BE2C (cell line): ENCODE results near the gene MYO6.

Experiments
- DNase-seq: peaks from one replicate; pipeline ENCODE4 v3.0.0-alpha.2; 2020
- H3K27me3 ChIP-seq: fragments of 250-450 bp; sonication (Bioruptor Pico); 2 replicates; pipeline ENCODE4 v1.5.1; 2020; ENCODE audit warnings: mild to moderate bottlenecking
- H3K36me3 ChIP-seq: fragments of 250-450 bp; sonication (Bioruptor Pico); 2 replicates; pipeline ENCODE4 v1.5.1; 2020; ENCODE audit warnings: mild to moderate bottlenecking
- H3K4me1 ChIP-seq: fragments of 250-450 bp; sonication (Bioruptor Pico); 2 replicates; pipeline ENCODE4 v1.5.1; 2020
- H3K4me3 ChIP-seq: 2 replicates; pipeline ENCODE4 v1.5.1; 2011; ENCODE audit warnings: low read depth, low read length
- H3K9me3 ChIP-seq: fragments of 250-450 bp; sonication (Bioruptor Pico); 2 replicates; pipeline ENCODE4 v1.5.1; 2020
- TF ChIP-seq, protein P1 (sequence below): IDR thresholded peaks from 2 replicates; pipeline ENCODE4 v1.5.1; 2012; ENCODE audit warnings: mild to moderate bottlenecking, low read depth, low read length

The MYO6 gene

DNA sequence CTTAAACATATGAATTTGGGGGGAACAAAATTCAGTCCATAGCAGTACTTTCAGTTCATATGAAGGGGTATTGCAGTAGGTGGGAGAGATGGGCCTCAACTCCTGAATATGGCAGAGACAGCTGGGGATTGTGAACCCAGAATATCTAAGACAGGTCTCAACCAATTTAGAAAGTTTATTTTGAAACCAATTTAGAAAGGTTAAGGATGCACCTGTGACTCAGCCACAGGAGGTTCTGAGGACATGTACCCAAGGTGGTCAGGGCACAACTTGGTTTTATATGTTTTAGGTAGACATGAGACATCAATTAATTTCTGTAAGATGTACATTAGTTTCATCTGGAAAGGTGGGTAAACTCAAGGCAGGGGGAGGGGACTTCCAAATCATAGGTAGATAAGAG lies 59.5 kb downstream of the MYO6 start:
- H3K9me3 ChIP-seq = no peaks in the 10 kb centered on the region
- no peaks in the 10 kb centered on the region for H3K27me3 ChIP-seq
- no peaks in the 10 kb centered on the region for H3K4me1 ChIP-seq
- TF ChIP-seq, protein P1, sequence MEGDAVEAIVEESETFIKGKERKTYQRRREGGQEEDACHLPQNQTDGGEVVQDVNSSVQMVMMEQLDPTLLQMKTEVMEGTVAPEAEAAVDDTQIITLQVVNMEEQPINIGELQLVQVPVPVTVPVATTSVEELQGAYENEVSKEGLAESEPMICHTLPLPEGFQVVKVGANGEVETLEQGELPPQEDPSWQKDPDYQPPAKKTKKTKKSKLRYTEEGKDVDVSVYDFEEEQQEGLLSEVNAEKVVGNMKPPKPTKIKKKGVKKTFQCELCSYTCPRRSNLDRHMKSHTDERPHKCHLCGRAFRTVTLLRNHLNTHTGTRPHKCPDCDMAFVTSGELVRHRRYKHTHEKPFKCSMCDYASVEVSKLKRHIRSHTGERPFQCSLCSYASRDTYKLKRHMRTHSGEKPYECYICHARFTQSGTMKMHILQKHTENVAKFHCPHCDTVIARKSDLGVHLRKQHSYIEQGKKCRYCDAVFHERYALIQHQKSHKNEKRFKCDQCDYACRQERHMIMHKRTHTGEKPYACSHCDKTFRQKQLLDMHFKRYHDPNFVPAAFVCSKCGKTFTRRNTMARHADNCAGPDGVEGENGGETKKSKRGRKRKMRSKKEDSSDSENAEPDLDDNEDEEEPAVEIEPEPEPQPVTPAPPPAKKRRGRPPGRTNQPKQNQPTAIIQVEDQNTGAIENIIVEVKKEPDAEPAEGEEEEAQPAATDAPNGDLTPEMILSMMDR = no peak
- H3K36me3 ChIP-seq = no peaks in the 10 kb centered on the region
- no peak overlapping the region for H3K4me3 ChIP-seq
- no peak for DNase-seq

DNA sequence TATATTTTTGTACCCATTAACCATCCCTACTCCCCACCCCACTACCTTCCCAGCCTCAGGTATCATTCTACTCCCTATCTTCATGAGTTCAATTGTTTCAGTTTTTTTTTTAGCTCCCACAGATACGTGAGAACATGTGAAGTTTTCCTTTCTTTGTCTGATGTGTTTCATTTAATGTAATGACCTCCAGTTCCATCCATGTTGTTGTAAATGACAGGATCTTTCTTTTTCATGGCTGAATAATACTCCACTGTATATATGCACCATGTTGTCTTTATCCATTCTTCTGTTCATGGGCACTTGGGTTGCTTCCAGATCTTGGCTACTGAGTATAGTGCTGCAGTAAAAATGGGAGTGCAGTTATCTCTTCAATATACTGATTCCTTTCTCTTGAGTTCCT lies 63.5 kb downstream of the MYO6 start:
- Histone ChIP-seq H3K36me3 (no peaks in the 10 kb centered on the region), H3K27me3 (no peaks in the 10 kb centered on the region), H3K4me1 (no peaks in the 10 kb centered on the region), H3K9me3 (no peaks in the 10 kb centered on the region), H3K4me3 (no peak overlapping the region)
- TF ChIP-seq, protein P1 = no peak
- DNase-seq = no peak

DNA sequence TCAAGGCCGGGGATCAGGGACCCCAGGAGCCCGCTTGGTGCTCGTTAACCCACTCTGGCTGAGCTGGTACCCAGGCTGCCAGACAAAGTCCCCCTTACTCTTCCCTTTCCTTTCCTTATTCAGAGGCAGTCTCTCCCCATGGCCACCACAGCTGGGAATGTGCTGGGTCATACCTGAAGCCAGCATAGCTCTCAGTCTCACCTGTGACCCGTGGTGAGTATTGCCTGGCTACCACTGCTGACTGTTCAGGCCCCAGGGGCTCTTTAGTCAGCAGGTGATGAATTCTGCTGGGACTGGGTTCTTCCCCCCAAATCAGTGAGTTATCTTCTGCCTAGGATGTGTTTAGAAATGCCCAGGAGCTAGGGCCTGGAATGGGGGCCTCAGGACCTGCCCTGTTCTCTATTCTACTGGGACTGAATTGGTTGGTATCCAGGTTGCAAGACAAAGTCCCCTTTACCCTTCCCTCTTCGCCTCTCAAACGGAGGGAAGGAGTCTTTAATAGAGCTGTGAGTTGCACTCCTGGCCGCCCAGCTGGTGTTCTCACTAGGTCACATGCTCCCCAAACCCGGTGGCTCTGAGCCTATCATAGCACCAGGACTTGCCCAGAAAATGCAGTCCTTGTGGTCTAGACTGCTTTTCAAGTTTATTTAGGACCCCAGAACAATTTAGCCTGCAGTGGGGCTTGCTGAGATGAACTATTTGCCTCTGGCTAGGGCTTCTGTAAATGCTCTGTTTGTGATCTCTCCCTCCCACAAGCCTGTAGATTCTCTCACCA lies 64.6 kb downstream of the MYO6 start:
- Histone ChIP-seq H3K36me3 (no peaks in the 10 kb centered on the region), H3K4me3 (no peak overlapping the region), H3K9me3 (no peaks in the 10 kb centered on the region), H3K27me3 (no peaks in the 10 kb centered on the region), H3K4me1 (no peaks in the 10 kb centered on the region)
- TF ChIP-seq, protein P1 = no peak
- DNase-seq = no peak

DNA sequence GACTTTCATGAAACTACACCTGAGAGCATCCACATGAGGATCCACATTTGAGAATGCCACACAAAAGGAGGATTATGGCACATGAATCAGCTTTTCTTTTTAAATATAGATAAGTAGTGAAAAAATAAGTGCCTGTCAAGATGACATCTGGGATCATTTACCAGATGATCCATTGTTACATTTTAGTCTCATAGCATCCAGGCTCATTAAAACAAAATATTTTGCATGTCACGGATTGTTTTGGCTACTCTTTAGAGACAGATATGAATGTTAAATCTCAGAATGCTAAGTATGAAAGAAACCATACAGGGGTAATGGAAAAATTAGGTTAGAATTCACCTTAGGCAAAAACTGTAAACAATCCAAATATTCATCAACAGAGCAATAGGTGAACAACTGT lies 66.7 kb downstream of the MYO6 start:
- no peaks in the 10 kb centered on the region for H3K9me3 ChIP-seq
- H3K4me3 ChIP-seq = no peak overlapping the region
- DNase-seq = no peak
- no peaks in the 10 kb centered on the region for H3K27me3 ChIP-seq
- TF ChIP-seq, protein P1 = no peak
- no peaks in the 10 kb centered on the region for H3K4me1 ChIP-seq
- no peaks in the 10 kb centered on the region for H3K36me3 ChIP-seq

DNA sequence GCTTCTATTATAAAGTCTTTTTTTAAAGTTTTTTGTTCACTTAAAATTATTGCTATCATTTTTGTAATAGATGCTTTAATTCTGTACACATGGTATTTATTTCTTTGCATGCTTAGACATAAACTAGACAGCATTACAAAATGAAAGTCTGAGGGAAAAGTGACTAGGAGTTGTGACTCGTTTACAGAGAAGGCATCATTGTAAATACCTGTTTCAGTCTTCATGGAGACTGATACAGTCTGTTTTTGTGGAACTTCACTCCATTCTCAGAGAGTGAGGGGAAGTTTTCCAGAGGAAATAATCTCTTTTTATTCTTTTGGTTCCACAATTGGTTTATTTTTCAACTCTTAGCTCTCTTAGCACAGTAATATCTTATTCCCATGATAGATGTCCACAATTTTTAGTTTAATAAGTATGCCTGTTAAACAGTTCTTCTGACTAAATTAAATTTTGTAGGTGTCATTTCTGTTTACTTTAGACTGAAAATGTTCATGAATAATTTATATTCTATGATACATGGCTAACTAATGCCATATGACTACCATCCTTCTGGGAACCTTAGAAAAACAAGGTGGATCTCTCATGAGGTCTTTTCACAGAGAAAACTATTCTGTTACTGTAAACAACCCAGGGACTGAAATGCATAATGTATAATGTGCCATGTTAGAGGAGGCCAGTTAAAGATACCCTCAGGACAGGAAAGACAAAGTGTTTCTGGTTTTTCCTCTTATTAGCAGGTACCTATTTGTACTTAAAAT lies 69.2 kb downstream of the MYO6 start:
- Histone ChIP-seq H3K4me1 (no peaks in the 10 kb centered on the region), H3K4me3 (no peak overlapping the region), H3K36me3 (no peaks in the 10 kb centered on the region), H3K9me3 (no peaks in the 10 kb centered on the region), H3K27me3 (no peaks in the 10 kb centered on the region)
- TF ChIP-seq, protein P1 = no peak
- DNase-seq = no peak
